Jurkat, Clone E6-1 (cell line): ENCODE data around the gene CEP126.
"Not testable (repeated sequence)": the region's sequence is repeated elsewhere in the genome, so short reads cannot be mapped to it uniquely, and the experiment has no call there.

Source experiments
- DNase-seq: peaks from one replicate; pipeline ENCODE4 v3.0.0-alpha.2; 2011; ENCODE audit warnings: low read depth, low spot score
- H3K4me3 ChIP-seq: 2 replicates; pipeline ENCODE4 v1.5.1; 2011; ENCODE audit warnings: mild to moderate bottlenecking, low read length, control low read depth, moderate library complexity

Gene CEP126

DNA sequence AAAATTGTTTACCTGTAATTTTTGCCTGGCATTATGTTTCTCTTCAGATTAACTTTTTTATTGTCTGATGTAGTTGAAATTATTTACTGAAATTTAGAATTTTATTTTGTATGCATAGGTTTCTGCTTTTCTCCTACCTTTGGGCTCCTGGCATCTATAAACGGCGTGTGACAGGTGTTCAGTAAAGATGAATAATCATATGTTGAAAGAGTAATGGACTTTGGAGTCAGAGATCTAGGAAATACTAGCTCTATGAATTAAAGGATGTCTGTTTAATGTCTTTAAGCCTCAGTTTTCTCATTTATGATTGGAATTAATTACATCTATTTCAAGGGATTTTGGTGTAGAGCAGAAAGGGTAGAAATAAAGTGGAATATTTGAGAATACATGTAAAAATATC lies 8.7 kb downstream of the CEP126 start:
- H3K4me3 ChIP-seq: no peak overlapping the region
- DNase-seq: no peak

DNA sequence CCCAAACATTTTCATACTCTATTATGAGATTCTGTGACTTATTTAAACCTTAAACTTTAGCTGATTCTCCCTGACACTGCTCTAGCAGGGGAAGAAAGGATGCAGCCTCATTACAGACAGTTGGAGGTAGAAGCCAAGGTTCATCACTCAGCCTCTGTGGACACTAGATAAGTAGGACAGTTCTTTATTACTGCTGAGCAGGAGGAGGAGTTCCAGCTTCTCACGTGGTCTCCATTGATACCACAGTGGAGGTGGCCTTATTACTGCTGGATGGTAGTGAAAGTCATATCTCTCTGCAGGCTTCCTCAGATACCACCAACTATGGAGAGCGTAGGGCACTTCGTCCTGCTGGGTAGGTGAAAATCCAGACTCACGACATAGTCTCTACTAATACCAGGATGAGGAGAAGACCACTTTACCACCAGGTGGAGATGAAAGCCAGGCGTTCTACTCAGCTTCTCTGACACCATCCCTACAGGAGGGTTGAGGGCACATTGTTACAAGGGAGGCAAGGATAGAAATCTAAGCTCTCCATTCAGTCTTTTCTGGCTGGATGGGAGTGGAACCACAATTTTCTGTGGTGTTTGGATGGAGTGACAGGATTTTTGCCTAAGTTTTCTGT lies 14.6 kb downstream of the CEP126 start:
- no peak overlapping the region for H3K4me3 ChIP-seq
- DNase-seq: no peak

DNA sequence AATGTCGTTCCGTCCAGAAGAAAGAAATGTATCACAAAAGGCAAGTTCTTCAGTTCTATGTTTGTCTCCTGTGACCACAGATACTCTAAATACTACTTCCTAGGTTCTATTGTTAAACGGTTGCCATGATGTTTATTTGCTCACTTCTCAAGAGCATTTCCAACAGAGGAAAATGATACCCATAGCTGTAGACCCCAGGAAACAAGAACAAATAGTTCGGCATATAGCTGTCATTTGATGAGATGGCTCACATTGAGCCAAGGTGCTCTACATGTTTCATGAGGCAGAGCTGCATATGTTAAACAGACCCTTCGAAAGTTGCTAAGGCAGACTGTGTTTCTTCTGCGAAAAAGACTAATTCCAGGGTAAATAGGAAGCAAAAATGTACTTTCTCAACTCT lies 16.9 kb downstream of the CEP126 start:
- H3K4me3 ChIP-seq: no peak overlapping the region
- no peak for DNase-seq

DNA sequence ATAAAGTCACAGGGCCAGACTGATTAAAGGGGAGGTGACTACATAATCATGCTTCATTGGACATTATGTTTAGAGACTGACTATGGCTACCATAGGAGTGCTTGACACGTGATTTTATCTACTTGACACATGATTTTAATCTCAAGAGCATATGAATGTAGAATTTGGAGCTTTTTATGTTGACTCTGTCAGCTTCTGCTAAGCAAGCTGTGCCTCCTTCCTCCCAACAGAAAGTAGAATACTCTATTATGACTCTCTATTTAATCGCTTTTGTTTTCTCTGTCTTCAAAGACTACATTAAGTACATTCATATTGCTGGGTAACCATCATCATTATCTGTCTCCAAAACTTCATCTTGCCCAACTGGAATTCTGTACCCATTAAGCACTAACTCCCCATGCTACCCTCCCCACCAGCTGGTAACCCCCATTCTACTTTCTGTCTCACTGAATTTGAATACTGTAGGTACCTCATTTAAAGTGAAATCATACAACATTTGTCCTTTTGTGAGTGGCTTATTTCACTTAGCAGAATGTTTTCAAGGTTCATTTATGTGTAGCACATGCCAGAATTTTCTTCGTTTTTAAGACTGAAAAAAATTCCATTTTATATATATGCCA lies 26.2 kb downstream of the CEP126 start:
- DNase-seq: no peak
- no peak overlapping the region for H3K4me3 ChIP-seq

DNA sequence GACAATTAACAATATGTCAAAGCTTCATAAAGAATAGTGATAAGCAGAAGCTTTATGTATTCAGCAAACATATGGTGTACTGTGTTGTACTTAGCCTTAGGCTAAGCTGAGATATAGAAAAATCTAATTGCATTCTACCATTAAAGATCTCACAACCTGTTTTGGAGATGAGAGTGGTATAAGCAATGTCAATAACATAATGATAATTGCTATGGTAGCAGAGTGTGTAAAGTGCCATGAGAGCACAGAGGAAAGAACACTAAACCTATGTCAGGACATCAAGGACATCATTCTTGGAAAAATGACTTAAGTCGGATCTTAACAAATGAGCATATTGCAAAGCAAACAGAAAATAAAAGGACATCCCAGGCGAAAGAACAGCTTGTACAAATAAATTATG lies 30.1 kb downstream of the CEP126 start:
- no peak overlapping the region for H3K4me3 ChIP-seq
- DNase-seq: no peak

DNA sequence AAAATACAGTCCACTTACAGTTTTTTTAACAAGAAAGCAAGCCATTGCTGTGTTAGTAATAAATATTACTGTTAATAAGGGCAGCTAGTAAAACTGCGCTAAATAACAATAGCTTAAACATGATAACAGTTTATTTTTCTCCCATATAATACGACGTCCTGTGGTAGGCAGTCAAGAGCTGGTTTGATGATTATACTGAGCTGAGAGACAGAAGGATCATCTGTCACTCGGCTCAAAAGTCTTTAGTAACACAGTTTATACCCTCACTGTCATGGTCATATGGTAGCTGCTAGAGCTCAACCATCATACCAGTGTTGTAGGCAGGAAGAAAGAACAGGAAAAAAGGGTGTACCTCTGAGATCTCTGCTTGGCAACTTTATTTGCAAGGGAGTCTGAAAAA lies 30.6 kb downstream of the CEP126 start:
- DNase-seq: no peak
- H3K4me3 ChIP-seq: no peak overlapping the region

DNA sequence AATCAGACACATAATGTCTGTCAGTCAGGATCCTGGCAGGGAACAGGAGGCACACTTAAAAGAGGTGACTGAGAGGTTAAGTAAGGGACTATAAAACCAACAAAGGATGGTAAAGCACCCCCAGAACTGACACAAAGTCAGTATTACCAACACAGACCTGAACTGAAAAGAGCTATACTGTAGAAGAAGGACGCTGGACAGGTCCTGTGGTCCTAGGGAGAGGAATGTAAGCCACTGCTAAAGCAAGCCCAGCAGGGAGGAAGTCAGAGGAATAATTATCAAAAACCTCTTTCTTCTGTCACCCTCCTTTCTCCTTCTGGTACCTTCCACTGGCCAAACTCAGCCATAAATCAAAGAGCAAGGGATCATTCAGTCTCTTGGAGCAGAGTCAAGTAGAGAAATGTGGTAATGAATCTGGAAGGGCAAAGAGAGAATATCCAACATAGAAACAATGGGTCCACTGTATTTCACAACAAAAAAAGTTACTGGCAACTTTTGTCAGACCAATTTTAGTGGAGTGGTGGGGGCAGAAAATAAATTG lies 34.9 kb downstream of the CEP126 start:
- H3K4me3 ChIP-seq: no peak overlapping the region
- no peak for DNase-seq

DNA sequence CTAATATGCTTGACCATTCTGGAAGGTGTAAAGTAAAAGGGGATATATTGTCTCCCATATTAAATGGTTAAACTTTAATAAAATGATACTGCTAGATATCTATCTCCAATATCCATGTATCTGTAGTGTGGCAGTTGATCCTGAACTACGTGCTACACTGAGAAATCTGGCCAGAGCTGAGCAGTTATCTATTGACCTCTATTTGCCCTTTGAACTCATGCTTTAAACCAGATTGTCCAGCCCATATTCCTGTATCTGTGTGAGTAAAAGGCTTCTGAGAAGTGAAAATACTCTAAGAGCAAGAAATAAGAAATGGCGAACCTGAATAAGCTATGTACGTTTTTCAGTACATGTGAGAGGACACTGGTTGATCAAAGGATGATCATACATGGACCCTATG lies 40.5 kb downstream of the CEP126 start:
- no peak for DNase-seq
- H3K4me3 ChIP-seq: no peak overlapping the region

DNA sequence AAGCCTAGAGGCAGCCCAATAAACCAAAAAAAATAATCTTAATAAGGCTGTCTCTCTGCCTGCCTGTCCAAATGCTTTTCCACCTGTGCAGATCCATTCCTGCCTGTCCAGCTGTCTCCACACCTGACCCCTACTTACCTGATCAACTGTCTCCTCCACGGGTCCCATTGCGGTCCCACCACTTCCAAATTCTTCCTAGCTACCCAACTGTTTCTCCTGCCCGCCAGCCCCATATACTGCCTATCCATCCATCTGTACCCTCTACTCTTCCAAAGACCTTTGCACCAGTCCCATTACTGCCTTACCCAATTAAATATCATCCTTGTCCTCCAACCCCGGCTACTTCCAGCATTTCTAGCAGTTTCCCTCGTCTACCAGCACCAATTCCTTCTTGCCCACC lies 40.9 kb downstream of the CEP126 start:
- no peak for DNase-seq

DNA sequence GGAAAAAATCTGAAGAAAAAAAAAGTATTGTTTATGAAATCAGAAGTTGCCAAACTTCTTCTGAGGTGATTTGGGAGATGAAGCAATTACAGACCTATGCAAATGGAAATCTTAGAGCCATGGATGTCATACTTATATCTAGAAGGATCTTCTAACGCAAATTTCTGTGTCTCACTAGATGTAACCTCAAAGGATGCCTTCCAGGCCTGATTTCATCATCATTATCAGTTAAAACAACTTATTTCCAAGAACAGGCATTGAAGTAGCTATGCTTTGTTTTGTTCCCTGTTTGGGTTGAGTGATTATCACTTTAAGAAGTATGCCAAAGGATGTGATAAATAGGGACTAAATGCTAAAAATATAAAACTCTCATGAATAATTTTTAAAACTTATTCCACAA lies 45.4 kb downstream of the CEP126 start:
- DNase-seq: no peak
- H3K4me3 ChIP-seq: no peak overlapping the region

More for the DNA sequence above, 40.9 kb downstream of the CEP126 start:
- no peak overlapping the region for H3K4me3 ChIP-seq

DNA sequence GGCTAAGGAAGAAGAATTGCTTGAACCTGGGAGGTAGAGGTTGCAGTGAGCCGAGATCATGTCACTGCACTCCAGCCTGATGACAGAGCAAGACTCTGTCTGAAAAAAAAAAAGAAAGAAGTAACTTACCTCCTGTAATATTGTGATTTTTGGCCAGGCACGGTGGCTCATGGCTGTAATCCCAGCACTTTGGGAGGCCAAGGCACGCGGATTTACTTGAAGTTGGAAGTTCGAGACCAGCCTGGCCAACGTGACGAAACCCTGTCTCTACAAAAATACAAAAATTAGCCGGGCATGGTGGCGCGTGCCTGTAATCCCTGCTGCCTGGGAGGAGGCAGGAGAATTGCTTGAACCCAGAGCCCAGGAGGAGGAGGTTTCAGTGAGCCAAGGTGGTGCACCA lies 49.4 kb downstream of the CEP126 start:
- H3K4me3 ChIP-seq: not testable (repeated sequence)

DNA sequence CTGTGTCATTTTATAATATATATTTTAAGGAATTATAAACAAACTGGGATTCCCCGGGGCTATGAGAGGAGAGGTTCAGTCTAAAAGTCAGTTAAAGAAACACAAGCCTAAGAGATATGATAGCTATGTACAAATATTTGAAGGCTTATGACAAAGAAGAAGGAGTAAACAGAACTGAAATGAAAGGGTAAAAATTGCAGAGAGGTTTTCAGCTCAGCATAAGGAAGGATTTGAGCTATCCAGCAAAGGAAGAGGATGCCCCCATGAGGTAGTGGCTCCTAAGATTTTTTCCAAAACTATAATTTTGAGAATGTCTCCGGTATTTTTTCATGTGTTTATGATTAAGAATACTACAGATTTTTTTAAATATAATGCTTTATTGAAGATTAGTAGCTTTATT lies 59.4 kb downstream of the CEP126 start:
- no peak overlapping the region for H3K4me3 ChIP-seq
- no peak for DNase-seq

More for the DNA sequence above, 49.4 kb downstream of the CEP126 start:
- not testable (repeated sequence) for DNase-seq

DNA sequence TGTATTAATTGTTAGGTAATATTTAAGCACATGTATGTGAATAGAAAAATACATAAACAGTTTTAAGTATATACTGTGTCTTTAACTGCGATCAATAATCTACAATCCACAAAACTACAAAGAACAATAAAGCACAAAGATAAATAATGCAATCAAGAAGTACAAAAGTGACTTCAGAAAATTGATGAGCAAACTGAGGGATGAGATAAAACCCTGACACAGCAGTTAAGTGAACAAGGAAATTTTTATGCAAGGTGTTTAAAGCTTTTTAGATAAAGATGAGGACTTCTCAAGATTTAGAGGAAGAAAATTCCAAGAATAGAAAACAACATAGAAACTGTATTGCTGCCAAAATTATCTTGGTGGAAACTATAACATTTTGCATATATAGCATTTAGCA lies 60.0 kb downstream of the CEP126 start:
- no peak for DNase-seq
- no peak overlapping the region for H3K4me3 ChIP-seq

DNA sequence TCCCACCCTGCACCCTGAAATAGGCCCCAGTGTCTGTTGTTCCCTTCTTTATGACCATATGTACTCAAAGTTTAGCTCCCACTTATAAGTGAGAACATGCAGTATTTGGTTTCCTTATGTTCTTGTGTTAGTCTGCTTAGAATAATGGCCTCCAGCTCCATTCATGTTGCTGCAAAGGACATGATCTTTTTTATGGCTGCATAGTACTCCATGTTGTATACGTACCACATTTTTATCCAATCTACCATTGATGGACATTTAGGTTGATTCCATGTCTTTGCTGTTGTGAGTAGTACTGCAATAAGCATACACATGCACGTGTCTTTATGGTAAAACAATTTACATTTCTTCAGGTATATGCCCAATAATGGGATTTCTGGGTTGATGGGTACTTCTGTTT lies 60.9 kb downstream of the CEP126 start:
- DNase-seq: no peak
- H3K4me3 ChIP-seq: no peak overlapping the region

DNA sequence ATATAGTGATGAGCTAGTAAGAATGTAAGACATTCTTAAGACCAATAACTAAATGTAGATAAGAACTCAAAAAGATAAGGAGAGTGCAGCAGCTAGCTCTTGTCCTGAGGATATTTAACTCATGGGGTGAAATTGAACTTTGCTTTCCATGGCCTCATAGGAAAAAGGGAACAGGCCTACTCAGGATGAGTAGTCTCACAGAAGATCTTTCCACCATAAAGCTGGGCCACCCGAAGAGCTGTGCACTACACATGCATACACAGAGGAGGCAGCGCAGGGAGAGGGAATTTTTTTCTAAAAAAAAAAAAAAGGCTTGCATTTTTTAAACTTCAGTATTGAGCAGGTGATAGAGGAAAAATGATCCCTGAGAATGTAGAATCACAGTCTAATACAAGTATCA lies 72.6 kb downstream of the CEP126 start:
- DNase-seq: no peak
- no peak overlapping the region for H3K4me3 ChIP-seq

DNA sequence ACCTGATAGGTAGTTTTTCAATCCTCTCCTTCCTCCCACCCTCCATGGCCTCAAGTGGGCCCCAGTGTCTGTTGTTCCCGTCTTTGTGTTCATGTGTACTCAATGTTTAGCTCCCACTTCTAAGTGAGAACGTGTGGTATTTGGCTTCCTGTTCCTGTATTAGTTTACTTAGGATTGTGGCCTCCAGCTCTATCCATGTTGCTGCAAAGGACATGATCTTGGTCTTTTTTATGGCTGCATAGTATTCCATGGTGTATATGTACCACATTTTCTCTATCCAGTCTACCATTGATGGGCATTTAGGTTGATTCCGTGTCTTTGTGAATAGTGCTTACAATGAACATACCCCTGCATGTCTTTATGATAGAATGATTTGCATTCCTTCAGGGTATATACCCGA lies 78.4 kb downstream of the CEP126 start:
- H3K4me3 ChIP-seq: no peak overlapping the region
- no peak for DNase-seq

DNA sequence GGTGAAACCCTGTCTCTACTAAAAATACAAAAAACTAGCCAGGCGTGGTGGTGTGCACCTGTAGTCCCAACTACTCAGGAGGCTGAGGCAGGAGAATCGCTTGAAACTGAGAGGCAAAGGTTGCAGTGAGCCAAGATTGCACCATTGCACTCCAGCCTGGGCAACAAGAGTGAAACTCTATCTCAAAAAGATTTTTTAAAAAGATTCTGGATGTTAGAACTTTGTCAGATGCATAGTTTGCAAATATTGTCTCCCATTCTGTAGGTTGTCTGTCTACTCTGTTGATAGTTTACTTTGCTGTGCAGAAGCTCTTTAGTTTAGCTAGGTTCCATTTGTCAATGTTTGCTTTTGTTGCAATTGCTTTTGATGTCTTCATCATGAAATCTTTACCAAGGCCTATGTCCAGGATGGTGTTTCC lies 79.3 kb downstream of the CEP126 start:
- not testable (repeated sequence) for H3K4me3 ChIP-seq, DNase-seq

DNA sequence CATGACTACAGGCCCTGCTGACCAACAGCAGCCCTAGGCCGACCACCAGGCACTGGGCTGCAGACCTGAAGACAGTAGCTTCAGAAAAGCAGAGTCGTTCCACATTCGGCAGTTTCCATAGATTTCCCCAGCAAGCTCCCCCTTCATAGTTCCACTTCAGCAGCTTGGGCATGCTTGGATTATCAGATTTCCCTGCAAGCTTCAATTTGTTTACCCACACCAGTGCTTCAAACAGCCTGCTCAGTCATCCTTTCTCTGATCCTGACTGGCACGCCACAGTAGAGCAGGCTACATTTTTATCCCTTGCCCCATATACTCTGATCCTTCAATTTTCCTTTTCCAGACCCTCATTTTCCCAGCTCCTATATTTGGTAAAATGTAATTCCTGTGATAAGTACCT lies 81.3 kb downstream of the CEP126 start:
- no peak overlapping the region for H3K4me3 ChIP-seq
- no peak for DNase-seq

DNA sequence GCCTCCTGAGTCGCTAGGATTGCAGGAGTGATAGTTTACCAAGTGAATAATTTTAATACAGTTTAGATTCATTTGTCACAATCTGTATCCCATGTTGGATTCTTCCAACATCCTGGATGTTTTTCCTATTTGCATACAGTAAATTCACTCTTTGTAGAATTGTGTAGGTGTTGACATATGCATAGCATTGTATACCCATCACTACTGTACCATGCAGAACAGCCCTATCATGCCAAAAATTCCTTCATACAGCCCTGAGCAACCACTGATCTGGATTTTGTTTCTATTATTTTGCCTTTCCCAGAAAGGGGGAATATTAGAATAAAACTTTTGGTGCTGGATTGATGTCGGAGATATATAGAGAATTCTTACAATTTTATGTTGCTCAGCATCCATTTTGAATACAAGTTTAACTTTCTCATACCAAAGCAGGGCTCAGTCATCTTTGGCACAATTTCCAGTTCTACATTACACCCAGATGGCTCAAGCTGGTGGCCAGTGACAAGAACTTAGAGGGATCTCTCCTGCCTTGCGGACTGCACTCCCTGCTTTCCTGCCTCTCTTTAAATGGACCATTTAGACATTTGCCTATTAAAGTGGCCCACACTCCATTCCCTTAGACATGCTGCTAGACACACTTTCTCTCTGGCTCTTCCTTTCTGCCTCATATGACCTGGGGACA lies 87.0 kb downstream of the CEP126 start:
- no peak for DNase-seq
- H3K4me3 ChIP-seq: no peak overlapping the region

DNA sequence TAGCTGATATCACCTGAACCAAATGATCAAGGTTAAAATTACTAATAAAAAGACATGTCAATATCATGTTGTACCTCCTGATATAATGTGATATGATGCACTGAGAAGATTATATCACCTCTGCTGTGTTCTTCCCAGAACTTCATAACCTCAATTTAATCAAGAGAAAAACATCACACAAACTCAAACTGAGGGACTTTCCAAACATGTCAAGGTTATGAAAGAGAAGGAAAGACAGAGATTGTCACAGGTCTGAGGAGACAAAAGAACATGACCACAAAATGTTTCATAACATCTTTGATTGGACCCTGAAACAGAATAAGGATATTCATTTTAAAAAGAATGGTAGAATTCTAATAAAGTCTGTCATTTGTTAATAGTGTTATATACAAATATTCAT lies 89.4 kb downstream of the CEP126 start:
- no peak for DNase-seq
- H3K4me3 ChIP-seq: no peak overlapping the region
